Erythroblast (primary cell): ENCODE results near the gene MAPK10.

ENCODE experiments used
- DNase-seq, 2 experiments: peaks; one replicate each; lab custom pipeline; 2025; lab: John Stamatoyannopoulos, UW
- GATA1 ChIP-seq: IDR thresholded peaks from 2 replicates; pipeline ENCODE4 v1.6.1; 2011; ENCODE audit warnings: low read depth, mild to moderate bottlenecking, control low read depth, low read length, moderate library complexity
- POLR2A ChIP-seq: IDR thresholded peaks from 2 replicates; pipeline ENCODE4 v1.6.1; 2011; ENCODE audit warnings: mild to moderate bottlenecking, low read length

MAPK10 gene

DNA sequence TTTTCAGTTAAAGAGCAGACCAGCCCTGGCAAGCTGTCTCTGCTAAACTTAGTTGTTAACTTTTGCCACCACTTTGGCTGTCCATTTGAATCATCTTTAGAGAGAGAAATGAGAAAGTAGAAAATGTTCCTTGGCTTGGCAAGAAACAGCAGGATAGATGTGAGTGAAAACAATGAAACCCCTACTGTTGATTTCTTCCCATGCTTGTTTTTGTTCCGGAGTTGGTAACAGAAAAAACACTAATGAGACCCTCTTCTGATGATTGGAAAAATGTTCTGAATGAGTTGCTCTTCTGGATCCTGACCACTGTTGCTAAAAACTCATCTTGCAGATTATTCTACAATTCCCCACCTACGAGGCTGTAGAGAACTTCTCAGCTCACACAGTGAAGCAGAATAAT lies 203.3 kb downstream of the MAPK10 start:
- TF ChIP-seq POLR2A: no peak
- no peak for TF ChIP-seq GATA1
- DNase-seq: no peak

DNA sequence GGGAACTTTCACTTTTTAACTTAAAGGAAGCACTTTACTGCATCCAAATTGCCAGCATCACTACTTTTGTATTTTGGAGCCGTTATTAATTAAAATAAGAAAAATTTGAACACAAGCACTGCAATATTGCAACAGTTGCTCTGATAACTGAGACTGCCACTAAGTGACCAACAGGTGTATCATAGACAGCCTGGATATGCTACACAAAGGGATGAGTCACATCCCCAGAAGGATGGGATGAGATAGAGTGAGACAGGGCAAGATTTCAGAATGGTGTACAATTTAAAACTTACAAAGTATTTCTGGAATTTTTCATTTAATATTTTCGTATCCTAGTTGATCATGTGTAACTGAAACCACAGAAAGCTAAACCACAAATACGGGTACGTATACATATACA lies 204.1 kb downstream of the MAPK10 start:
- no peak for TF ChIP-seq POLR2A
- no peak for TF ChIP-seq GATA1
- no peak for DNase-seq

- no peak for TF ChIP-seq GATA1
- TF ChIP-seq POLR2A: no peak
- no peak for DNase-seq
Observed at GRCh38 chr4:86152454-86152853, 207.4 kb downstream of the MAPK10 start.

GRCh38 chr4:86151196-86151595 lies 208.7 kb downstream of the MAPK10 start:
- TF ChIP-seq GATA1 (no peak), POLR2A (no peak)
- DNase-seq: no peak

GRCh38 chr4:86141161-86141560 lies 218.7 kb downstream of the MAPK10 start:
- no peak for DNase-seq
- TF ChIP-seq POLR2A: no peak
- no peak for TF ChIP-seq GATA1

- TF ChIP-seq GATA1 (no peak), POLR2A (no peak)
- DNase-seq: no peak
Observed at GRCh38 chr4:86132468-86132867, 227.4 kb downstream of the MAPK10 start.

GRCh38 chr4:86131456-86131855 lies 228.4 kb downstream of the MAPK10 start:
- no peak for DNase-seq
- TF ChIP-seq GATA1 (no peak), POLR2A (no peak)

DNA sequence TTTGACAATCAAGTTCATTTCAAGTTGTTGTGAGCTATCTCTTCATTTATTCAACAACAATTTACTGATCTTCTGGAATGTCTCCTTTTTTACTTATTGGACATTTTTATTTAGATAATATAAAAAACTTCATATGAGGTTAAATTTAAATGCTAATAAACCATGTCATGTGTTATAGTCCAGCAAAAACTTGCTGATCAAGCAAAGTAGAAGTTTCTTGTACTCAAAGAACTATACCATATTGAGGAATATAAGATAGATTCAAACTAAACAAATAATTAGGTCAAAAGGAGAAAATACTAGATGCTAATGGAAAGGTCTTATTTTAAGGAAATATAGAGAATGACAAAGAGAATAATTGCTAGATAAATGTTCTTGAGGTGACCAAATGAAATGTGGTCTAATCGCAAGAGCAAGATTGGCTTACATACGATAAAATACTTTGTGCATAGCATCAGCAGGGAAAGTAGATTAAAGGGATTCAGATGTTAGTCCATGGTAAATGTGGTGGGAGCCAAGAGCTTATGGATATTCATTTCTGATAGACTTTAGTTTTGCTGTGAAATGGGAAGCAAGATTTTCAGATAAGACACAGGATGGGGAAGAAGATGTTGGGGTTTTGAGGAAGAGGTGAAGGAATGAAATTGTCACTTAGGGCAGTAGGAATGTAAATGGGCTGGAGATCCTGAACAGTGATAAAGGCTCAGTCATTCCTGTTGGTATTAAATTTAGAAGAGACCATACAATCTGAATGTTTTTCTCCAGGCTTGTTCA lies 229.5 kb downstream of the MAPK10 start:
- TF ChIP-seq GATA1 (no peak), POLR2A (no peak)
- no peak for DNase-seq

DNA sequence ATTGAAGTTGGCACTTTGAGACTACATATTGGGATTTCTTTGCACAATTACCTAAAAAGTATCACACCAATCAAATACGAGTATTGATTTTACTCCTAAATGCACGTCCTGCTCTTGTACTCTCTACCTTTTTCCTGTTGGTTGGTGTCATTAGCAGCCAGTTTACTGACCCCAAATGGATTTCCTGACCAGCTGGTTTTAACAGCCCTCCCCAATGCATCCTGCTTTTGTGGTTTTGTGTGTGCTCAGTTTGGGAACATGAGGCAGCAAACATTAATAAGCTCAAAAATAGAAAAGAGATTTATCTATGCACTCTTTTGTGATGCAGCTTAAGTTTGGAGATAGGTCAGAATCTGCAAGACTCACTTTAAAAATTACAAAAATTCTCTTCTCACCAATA lies 230.3 kb downstream of the MAPK10 start:
- TF ChIP-seq POLR2A: no peak
- no peak for TF ChIP-seq GATA1
- DNase-seq: no peak

- DNase-seq: no peak
Observed at GRCh38 chr4:86122404-86122803, 237.4 kb downstream of the MAPK10 start.

GRCh38 chr4:86118711-86119110 lies 241.1 kb downstream of the MAPK10 start:
- no peak for TF ChIP-seq GATA1
- DNase-seq: no peak

More at GRCh38 chr4:86122404-86122803, 237.4 kb downstream of the MAPK10 start:
- no peak for TF ChIP-seq POLR2A

DNA sequence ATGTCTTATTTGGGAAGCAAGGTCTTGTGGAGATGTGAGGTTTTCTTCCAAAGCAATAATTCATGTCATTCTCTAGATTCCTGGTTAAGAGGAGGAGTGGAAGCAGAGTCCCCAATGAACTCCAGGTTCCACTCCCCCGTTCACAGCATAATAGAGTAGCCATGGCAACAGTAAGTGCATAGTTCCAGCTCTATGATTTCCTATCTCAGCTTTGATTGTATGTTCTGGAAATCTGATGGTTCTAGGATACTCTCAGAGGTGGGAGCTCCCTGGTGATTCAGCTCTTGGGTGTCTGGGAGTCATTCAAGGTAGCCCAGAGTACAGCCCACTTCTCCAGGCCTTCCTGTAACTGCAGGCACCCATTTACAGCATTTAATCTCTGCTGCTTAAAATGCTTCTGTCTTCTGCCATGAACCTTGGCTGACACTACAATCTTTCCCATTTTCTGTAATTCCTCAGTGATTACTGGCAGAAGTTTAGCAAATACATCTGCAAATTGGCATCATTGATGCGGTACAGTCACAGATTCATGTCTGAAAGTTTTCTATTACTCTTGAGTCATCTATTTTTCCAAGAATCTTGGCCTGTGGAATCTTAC lies 242.0 kb downstream of the MAPK10 start:
- DNase-seq: no peak
- TF ChIP-seq GATA1 (no peak), POLR2A (no peak)

DNA sequence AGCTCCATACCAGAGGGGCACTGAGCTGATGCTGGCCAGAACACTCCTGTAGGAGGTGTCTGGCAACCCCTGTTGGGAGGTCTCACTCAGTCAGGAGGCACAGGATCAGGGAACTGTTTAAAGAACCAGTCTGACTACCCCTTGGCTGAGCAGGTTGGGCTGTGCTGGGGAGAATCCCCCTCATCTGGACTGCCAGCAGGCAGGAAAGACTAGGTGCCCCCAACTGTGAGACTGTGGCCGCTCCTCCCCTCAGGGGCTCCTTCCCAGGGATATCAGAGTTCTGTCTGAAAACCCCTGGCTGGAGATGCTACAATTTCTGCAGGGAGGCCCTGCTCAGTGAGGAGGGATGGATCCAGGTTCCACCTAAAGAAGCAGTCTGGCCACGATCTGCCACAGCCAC lies 245.3 kb downstream of the MAPK10 start:
- TF ChIP-seq GATA1 (no peak), POLR2A (no peak)
- no peak for DNase-seq

- DNase-seq: no peak
- TF ChIP-seq POLR2A: no peak
- no peak for TF ChIP-seq GATA1
Observed at GRCh38 chr4:86108834-86109233, 251.0 kb downstream of the MAPK10 start.

DNA sequence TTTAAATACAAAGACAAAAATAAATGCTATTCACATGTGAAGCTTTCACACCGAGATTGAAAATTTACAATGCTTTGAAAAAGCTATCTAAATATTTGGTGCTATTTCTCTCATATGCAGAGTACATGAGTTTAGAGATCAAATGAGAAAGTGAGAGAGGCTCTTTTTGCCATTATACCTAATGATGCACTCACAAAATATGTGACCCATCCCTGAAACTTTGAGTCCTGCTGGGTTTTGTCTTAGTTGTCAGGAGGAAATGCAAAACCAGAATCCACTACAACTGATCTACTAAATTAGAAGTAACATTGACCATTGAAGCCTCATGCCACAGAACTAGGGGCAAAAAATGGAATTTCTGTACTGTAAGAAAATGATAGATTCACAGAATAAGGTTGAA lies 251.7 kb downstream of the MAPK10 start:
- no peak for TF ChIP-seq GATA1
- TF ChIP-seq POLR2A: no peak
- DNase-seq: no peak
